ENCODE data around the gene VPS13D. TPM values are rescaled to one million over a fixed set of nuclear protein-coding genes. Genes with fewer than 3 reads are reported as not detected.

Gene VPS13D
- total RNA-seq, 2 donors from 2014 or later, result 70.1 to 129 TPM

DNA sequence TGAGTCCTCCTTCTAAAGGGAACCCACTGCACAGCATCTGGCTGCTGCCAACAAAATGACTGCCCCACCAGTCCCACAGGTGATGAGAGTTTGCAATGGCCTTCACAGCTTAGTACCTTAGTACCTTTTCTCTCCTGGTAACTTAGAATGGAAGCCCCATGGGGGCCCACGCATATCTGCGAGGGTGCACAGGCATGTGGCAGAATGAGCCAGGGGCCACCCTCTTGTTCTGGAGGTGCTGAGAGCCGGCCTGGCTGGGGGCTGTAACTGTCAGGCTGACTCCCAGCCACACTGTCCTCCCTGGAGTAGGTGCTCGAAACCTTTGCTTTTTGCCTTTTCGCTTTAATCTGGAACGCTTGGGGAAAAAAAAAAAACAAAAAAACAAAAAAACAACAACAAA, 203.1 kb downstream of the VPS13D start:
- ATAC-seq (ENCODE audit: insufficient number of reproducible peaks, low FRiP score, low read depth), result no peak
- Histone ChIP-seq H3K9me3 (no peaks in the 10 kb centered on the region), H3K36me3 (peaks cover 7% of the 10 kb centered on the region), H3K4me1 (ENCODE audit: control insufficient read depth in 1 of 2, low read depth in 2 of 2) (peaks cover 39 to 63% of the 10 kb centered on the region in 2 donors), H3K27ac (peak overlapping the region; percentile 89 to 90), H3K27me3 (replicated peaks; ENCODE audit: insufficient read depth) (no peaks in the 10 kb centered on the region), H3K4me3 (no peak overlapping the region)
- no peak for TF ChIP-seq CTCF (IDR thresholded peaks at IDR 0.05)
- DNase-seq (ENCODE audit: low spot score), result no peak

GRCh38 chr1:12433323-12434053, 203.7 kb downstream of the VPS13D start:
- Histone ChIP-seq H3K27ac (peak overlapping the region; percentile 89 to 90), H3K9me3 (no peaks in the 10 kb centered on the region), H3K4me1 (ENCODE audit: control insufficient read depth in 1 of 2, low read depth in 2 of 2) (peaks cover 41 to 68% of the 10 kb centered on the region in 2 donors), H3K4me3 (no peak overlapping the region), H3K36me3 (peaks cover 7% of the 10 kb centered on the region), H3K27me3 (replicated peaks; ENCODE audit: insufficient read depth) (no peaks in the 10 kb centered on the region)
- TF ChIP-seq CTCF (IDR thresholded peaks at IDR 0.05), result no peak
- ATAC-seq (ENCODE audit: insufficient number of reproducible peaks, low FRiP score, low read depth) (no peak), DNase-seq (ENCODE audit: low spot score) (no peak)

GRCh38 chr1:12434174-12434573, 204.3 kb downstream of the VPS13D start:
- TF ChIP-seq CTCF (IDR thresholded peaks at IDR 0.05), result no peak
- peak; percentile 69 for ATAC-seq (ENCODE audit: insufficient number of reproducible peaks, low FRiP score, low read depth)
- H3K27me3 ChIP-seq (replicated peaks; ENCODE audit: insufficient read depth), result no peaks in the 10 kb centered on the region
- peaks cover 41 to 74% of the 10 kb centered on the region in 2 donors for H3K4me1 ChIP-seq (ENCODE audit: control insufficient read depth in 1 of 2, low read depth in 2 of 2)
- peak overlapping the region; percentile 89 to 90 for H3K27ac ChIP-seq
- H3K9me3 ChIP-seq, result no peaks in the 10 kb centered on the region
- DNase-seq (ENCODE audit: low spot score), result no peak
- no peak overlapping the region for H3K4me3 ChIP-seq
- peaks cover 5% of the 10 kb centered on the region for H3K36me3 ChIP-seq

DNA sequence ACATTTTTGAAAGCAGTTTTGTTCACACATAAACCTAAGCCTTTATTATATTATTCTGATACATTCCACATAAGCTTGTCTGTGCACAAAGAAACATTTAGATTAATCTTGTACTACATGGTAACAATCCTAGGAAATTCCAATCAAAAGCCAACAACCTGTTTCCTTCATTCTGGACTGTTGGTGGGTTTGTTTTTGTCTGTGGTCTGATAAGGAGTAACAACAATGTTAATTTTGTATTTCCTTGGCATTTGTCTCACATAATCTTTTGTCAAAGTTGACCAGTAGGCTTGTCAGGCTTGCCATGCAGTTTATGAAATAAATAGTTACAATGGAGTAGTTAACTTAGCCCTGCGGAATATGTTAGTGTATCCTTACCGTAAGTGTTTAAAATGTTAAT, 204.9 kb downstream of the VPS13D start:
- H3K4me1 ChIP-seq (ENCODE audit: control insufficient read depth in 1 of 2, low read depth in 2 of 2), result peaks cover 41 to 79% of the 10 kb centered on the region in 2 donors
- no peaks in the 10 kb centered on the region for H3K36me3 ChIP-seq
- H3K4me3 ChIP-seq, result no peak overlapping the region
- no peaks in the 10 kb centered on the region for H3K27me3 ChIP-seq (replicated peaks; ENCODE audit: insufficient read depth)
- no peaks in the 10 kb centered on the region for H3K9me3 ChIP-seq
- DNase-seq (ENCODE audit: low spot score), result no peak
- no peak for TF ChIP-seq CTCF (IDR thresholded peaks at IDR 0.05)
- H3K27ac ChIP-seq, result peak overlapping the region; percentile 89 to 90
- ATAC-seq (ENCODE audit: insufficient number of reproducible peaks, low FRiP score, low read depth), result no peak

DNA sequence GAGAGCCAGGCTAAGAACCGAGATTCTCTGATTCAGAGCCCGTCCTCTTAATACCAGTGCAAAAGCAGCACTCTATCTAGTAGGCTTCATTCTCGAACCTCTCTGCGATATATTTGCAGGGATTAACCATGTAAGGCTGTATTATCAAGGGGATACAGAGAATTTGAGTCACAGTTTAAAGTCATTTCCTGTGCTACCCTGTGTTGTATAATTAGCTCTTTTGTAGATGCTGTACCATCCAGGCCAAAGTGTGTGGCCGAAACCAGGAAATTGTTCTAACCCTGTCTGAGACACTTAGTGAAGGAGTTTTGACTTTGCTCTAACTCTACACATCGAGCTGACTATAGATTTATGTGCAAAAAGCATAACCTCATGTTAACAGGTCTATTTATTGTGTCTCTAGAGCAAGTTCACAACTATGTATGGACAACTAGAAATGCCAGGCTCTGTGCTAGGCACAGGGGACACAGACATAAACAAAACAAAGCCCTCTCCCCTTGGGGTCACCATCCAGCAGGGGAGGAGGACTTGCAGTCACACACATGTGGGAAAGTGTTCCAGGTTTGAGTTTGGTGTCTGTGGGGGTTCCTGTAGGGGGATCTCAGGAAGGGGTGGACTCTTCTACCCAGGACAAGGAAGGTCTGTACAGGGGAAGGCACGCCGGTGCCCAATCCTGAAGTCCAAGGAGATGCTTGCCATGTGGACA, 206.0 kb downstream of the VPS13D start:
- ATAC-seq (ENCODE audit: insufficient number of reproducible peaks, low FRiP score, low read depth), result peak; percentile 39
- Histone ChIP-seq H3K27ac (peak overlapping the region; percentile 89 to 90), H3K36me3 (no peaks in the 10 kb centered on the region), H3K9me3 (no peaks in the 10 kb centered on the region), H3K4me3 (peak overlapping the region; percentile 1), H3K4me1 (ENCODE audit: control insufficient read depth in 1 of 2, low read depth in 2 of 2) (peaks cover 41 to 85% of the 10 kb centered on the region in 2 donors), H3K27me3 (replicated peaks; ENCODE audit: insufficient read depth) (no peaks in the 10 kb centered on the region)
- TF ChIP-seq CTCF (IDR thresholded peaks at IDR 0.05), result no peak
- no peak for DNase-seq (ENCODE audit: low spot score)

Data from thoracic aorta (tissue), 2 donors.